Activated CD8-positive, alpha-beta T cell treated with anti-CD3 and anti-CD28 coated beads, Interleukin-2, amount 10 ng/mL, durations not matched to agents 7 days and 5 days (primary cell): ENCODE data around the gene BCR. TPM values are rescaled to one million over a fixed set of nuclear protein-coding genes. Genes with fewer than 3 reads are reported as not detected.

ENCODE experiments used
- ATAC-seq: fragments of 150-1000 bp; cut with Tn5 transposase; one replicate; pipeline ENCODE4 v1.10.0; 2021; ENCODE audit warnings: moderate library complexity
- CTCF ChIA-PET: fragments of 350-600 bp; sonication (Branson Sonifier 250); formaldehyde crosslinking; loops from one replicate; lab custom pipeline; 2021; ENCODE audit warnings: antibody characterized with exemption; lab: Charles Lee
- POLR2A ChIA-PET: fragments of 350-600 bp; sonication (Branson Sonifier 250); formaldehyde crosslinking; loops from one replicate; lab custom pipeline; 2021; ENCODE audit warnings: antibody characterized with exemption; lab: Charles Lee
- DNase-seq: peaks from one replicate; pipeline ENCODE4 v3.0.0-alpha.2; 2020
- H3K27ac Mint-ChIP-seq: one replicate; pipeline ENCODE4 v1.8.0; 2021; ENCODE audit warnings: mild to moderate bottlenecking, mixed read lengths
- H3K27me3 Mint-ChIP-seq: one replicate; pipeline ENCODE4 v1.8.0; 2021; ENCODE audit warnings: low read depth, mixed read lengths
- H3K36me3 Mint-ChIP-seq: one replicate; pipeline ENCODE4 v1.8.0; 2021; ENCODE audit warnings: low read depth, mixed read lengths
- H3K4me1 Mint-ChIP-seq: one replicate; pipeline ENCODE4 v1.8.0; 2021; ENCODE audit warnings: low read depth, mixed read lengths
- H3K4me3 Mint-ChIP-seq: one replicate; pipeline ENCODE4 v1.8.0; 2021; ENCODE audit warnings: mild to moderate bottlenecking, mixed read lengths
- H3K9me3 Mint-ChIP-seq: one replicate; pipeline ENCODE4 v1.8.0; 2022; ENCODE audit warnings: mixed read lengths; ENCODE audit not compliant: insufficient read depth
- total RNA-seq, 2 experiments: library from RNA; stranded (reverse); gene quantifications; one replicate each; pipeline ENCODE4 v1.2.3, GENCODE V29; 2021

The BCR gene
- total RNA-seq, 2 experiments from 2014 or later: 31.1 to 31.9 TPM

DNA sequence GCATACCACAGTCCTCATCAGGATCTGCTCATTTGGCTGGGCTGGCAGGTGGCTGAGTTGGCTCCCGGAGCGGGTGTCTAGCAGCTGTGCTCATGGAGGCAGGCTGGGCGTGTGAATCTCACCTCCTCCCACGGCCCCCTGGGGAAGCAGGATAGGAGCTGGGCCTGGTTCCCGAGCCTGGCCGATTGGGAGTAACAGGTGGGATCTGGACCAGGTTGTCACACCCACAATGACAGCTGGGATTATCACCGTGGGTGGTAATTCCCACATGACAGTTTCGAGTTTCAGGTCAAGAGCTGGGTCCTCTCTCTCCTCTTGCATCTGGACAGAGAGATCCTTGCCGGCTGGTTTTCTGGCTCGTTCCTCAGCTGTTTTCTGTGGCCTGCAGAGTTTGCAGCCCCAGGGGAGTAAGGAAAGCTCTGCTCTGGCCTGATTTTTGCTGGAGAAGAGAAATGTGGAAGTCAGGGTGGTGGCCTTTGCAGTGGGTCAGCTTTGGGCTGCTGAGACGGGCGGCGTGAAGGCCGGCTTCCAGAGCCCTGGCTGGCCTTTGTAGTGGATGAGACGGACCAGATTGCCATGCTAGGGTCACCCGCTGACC lies 57.0 kb downstream of the BCR start:
- ChIA-PET POLR2A (interaction anchor here (1.3 kb wide), 1 partner anchor 10 kb away, joined by 3 read pairs; no protein-coding TSS in a partner anchor), CTCF (interaction anchor here (1.9 kb wide), 1 partner anchor 63 kb away, joined by 5 read pairs; no protein-coding TSS in a partner anchor)

GRCh38 chr22:23237841-23238240 lies 57.5 kb downstream of the BCR start:
- CTCF ChIA-PET: interaction anchor here (1.9 kb wide), 1 partner anchor 63 kb away, joined by 5 read pairs; no protein-coding TSS in a partner anchor
- H3K27ac Mint-ChIP-seq: no peak overlapping the region
- POLR2A ChIA-PET: no interaction called here
- DNase-seq: no peak
- no peaks in the 10 kb centered on the region for H3K9me3 Mint-ChIP-seq
- H3K36me3 Mint-ChIP-seq: peaks cover 7% of the 10 kb centered on the region
- no peak for ATAC-seq
- no peak overlapping the region for H3K4me3 Mint-ChIP-seq
- H3K27me3 Mint-ChIP-seq: no peaks in the 10 kb centered on the region
- H3K4me1 Mint-ChIP-seq: peaks cover 37% of the 10 kb centered on the region

More for the DNA sequence above, 57.0 kb downstream of the BCR start:
- Mint-ChIP-seq H3K4me1 (peaks cover 32% of the 10 kb centered on the region), H3K4me3 (no peak overlapping the region), H3K27me3 (no peaks in the 10 kb centered on the region), H3K27ac (no peak overlapping the region), H3K36me3 (peaks cover 7% of the 10 kb centered on the region), H3K9me3 (no peaks in the 10 kb centered on the region)
- no peak for ATAC-seq
- no peak for DNase-seq

GRCh38 chr22:23238707-23239106 lies 58.4 kb downstream of the BCR start:
- Mint-ChIP-seq H3K9me3 (no peaks in the 10 kb centered on the region), H3K36me3 (peaks cover 7% of the 10 kb centered on the region), H3K27ac (no peak overlapping the region), H3K4me1 (peaks cover 46% of the 10 kb centered on the region), H3K4me3 (no peak overlapping the region), H3K27me3 (no peaks in the 10 kb centered on the region)
- ChIA-PET CTCF (interaction anchor here (1.9 kb wide), 1 partner anchor 64 kb away, joined by 5 read pairs; no protein-coding TSS in a partner anchor), POLR2A (no interaction called here)
- no peak for ATAC-seq
- no peak for DNase-seq

- Mint-ChIP-seq H3K36me3 (peaks cover 7% of the 10 kb centered on the region), H3K27ac (no peak overlapping the region), H3K4me1 (peaks cover 53% of the 10 kb centered on the region), H3K9me3 (no peaks in the 10 kb centered on the region), H3K27me3 (no peaks in the 10 kb centered on the region), H3K4me3 (no peak overlapping the region)
- DNase-seq (no peak), ATAC-seq (no peak)
- CTCF ChIA-PET: no interaction called here
- POLR2A ChIA-PET: no interaction called here
Observed at GRCh38 chr22:23239429-23239828, 59.1 kb downstream of the BCR start.

DNA sequence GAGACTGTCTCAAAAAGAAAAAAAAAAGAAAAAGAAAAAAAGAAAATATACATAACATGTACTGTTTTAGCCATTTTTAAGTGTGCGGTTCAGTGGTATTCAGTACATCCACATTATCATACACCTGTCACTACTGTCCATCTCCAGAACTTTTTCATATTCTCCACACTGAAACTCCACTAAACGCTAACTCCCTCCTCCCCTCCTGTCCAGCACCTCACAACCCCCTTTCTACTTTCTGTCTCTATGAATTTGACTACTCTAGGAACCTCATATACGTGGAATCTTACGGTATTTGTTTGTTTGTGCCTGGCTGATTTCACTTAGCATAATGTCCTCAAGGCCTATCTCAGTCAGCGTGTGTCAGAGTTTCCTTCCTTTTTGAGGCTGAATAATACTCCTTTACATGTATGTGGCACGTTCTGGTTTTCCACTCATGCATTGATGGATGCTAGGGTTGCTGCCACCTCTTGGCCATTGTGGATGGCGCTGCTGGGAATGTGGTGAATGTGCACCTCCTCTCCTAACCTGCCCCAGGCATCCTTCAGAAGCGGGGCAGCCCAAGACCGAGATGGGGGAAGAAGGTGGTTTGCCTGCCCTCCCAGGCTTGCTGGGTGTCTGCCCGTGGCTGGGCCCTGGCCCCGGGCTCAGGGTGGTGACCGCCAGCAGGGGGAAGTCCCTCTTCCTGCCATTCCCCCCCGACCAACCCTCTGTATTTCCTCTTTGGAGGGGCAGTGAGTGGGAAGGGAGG lies 60.5 kb downstream of the BCR start:
- POLR2A ChIA-PET: no interaction called here
- no peak for ATAC-seq

GRCh38 chr22:23241562-23242472 lies 61.5 kb downstream of the BCR start:
- ChIA-PET POLR2A (interaction anchor here (1.9 kb wide), 1 partner anchor 61 kb away, joined by 11 read pairs; the partner anchor contains the start of gene BCR), CTCF (interaction anchor here (1.1 to 2.6 kb wide), 10 partner anchors 9 to 98 kb away, joined by 3 to 18 read pairs (median 5); no protein-coding TSS in a partner anchor)
- peaks cover 5% of the 10 kb centered on the region for H3K36me3 Mint-ChIP-seq
- ATAC-seq (no peak), DNase-seq (no peak)
- H3K9me3 Mint-ChIP-seq: no peaks in the 10 kb centered on the region
- H3K27ac Mint-ChIP-seq: peak overlapping the region; percentile 27
- H3K4me1 Mint-ChIP-seq: peaks cover 65% of the 10 kb centered on the region
- no peaks in the 10 kb centered on the region for H3K27me3 Mint-ChIP-seq
- H3K4me3 Mint-ChIP-seq: no peak overlapping the region

More for the DNA sequence above, 60.5 kb downstream of the BCR start:
- Mint-ChIP-seq H3K27me3 (no peaks in the 10 kb centered on the region), H3K4me1 (peaks cover 60% of the 10 kb centered on the region), H3K36me3 (peaks cover 5% of the 10 kb centered on the region), H3K4me3 (no peak overlapping the region), H3K27ac (no peak overlapping the region), H3K9me3 (no peaks in the 10 kb centered on the region)
- CTCF ChIA-PET: no interaction called here
- DNase-seq: no peak

- Mint-ChIP-seq H3K9me3 (no peaks in the 10 kb centered on the region), H3K4me3 (peak overlapping the region; percentile 59), H3K4me1 (peaks cover 69% of the 10 kb centered on the region), H3K27me3 (no peaks in the 10 kb centered on the region), H3K36me3 (peaks cover 6% of the 10 kb centered on the region), H3K27ac (peak overlapping the region; percentile 88)
- DNase-seq (no peak), ATAC-seq (peak; percentile 48)
- POLR2A ChIA-PET: interaction anchor here (1.0 to 1.9 kb wide), 2 partner anchors 16 to 61 kb away, joined by 3 to 11 read pairs; partner anchors contain the start of gene BCR
- CTCF ChIA-PET: interaction anchor here (0.9 to 2.6 kb wide), 16 partner anchors 8 to 733 kb away, joined by 3 to 18 read pairs (median 5); no protein-coding TSS in a partner anchor
Observed at GRCh38 chr22:23242473-23243001, 62.2 kb downstream of the BCR start.

DNA sequence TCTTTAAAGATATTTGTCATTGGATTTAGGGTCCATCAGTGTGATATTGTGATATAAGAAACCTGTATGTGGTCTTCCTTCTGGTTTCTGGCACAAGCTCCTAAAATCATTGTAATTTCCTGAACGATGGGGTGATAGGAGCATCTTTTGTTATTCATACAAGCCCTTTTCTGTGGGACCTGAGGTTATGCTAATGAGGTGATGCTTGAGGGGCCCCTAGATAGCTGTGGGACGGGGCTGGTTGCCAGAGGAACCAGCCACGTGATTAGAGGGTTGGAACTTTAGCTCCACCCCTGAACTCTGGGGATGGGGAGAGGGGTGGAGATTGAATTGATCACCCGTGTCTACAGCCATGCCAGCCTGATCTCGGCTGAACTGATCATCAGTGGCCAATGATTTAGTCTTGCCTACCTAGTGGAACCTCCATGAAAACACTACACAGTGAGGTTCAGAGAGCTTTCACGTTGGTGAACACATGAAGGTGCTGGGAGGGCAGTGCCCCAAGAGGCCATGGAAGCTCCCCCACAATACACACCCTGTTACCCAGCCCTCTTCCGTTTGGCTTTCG lies 62.8 kb downstream of the BCR start:
- ATAC-seq (peak; percentile 91), DNase-seq (peak; percentile 82)
- CTCF ChIA-PET: interaction anchor here (0.5 to 2.6 kb wide), 17 partner anchors 12 to 734 kb away, joined by 3 to 18 read pairs (median 5); no protein-coding TSS in a partner anchor
- Mint-ChIP-seq H3K4me3 (peak overlapping the region; percentile 59), H3K9me3 (no peaks in the 10 kb centered on the region), H3K4me1 (peaks cover 69% of the 10 kb centered on the region), H3K27me3 (no peaks in the 10 kb centered on the region), H3K36me3 (peaks cover 6% of the 10 kb centered on the region), H3K27ac (peak overlapping the region; percentile 88)
- POLR2A ChIA-PET: interaction anchor here (0.8 to 1.9 kb wide), 3 partner anchors 10 to 62 kb away, joined by 3 to 11 read pairs (median 3); partner anchors contain the start of gene BCR

DNA sequence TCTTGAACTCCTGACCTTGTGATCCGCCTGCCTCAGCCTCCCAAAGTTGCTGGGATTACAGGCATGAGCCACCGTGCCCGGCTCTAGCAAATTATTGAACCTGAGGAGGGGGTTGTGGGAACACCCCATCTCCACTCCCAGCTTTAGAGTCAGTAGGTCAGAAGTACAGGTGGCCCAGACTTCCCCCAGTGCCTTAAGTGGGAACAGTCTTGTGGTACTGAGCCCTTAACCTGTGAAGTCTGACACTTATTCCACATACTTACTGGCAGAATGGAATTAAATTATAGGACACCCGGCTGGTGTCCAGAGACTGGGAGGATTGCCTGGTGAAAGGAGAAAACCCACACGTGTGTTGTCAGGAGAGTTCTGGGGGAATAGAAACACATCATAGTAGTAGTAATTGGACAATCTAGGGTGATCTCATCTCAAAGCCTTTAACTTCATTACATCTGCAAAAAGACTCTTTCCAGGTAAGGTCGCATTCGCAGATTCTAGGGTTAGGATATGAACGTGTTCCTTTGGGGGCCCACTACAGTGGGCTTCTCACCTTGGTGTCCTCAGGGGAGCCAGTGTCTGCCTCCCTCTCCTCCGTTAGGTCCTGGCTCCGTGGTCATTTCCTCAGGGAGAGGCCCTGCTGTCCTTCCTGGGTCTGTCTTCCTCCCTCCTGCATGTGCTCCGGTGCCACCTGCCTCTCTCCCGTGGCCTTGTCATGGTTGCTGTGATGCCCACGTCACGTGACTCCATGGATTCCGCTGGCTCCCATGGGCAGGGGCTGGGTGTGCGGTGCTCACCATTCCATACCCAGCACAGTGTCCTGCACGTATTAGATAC lies 63.8 kb downstream of the BCR start:
- ChIA-PET POLR2A (interaction anchor here (0.8 to 1.9 kb wide), 3 partner anchors 11 to 63 kb away, joined by 3 to 11 read pairs (median 3); partner anchors contain the start of gene BCR), CTCF (interaction anchor here (1.1 to 2.6 kb wide), 9 partner anchors 11 to 71 kb away, joined by 3 to 18 read pairs (median 5); no protein-coding TSS in a partner anchor)
- Mint-ChIP-seq H3K4me3 (peak overlapping the region; percentile 59), H3K27me3 (no peaks in the 10 kb centered on the region), H3K9me3 (no peaks in the 10 kb centered on the region), H3K36me3 (peaks cover 5% of the 10 kb centered on the region), H3K27ac (peak overlapping the region; percentile 88), H3K4me1 (peaks cover 75% of the 10 kb centered on the region)
- no peak for DNase-seq
- ATAC-seq: no peak

DNA sequence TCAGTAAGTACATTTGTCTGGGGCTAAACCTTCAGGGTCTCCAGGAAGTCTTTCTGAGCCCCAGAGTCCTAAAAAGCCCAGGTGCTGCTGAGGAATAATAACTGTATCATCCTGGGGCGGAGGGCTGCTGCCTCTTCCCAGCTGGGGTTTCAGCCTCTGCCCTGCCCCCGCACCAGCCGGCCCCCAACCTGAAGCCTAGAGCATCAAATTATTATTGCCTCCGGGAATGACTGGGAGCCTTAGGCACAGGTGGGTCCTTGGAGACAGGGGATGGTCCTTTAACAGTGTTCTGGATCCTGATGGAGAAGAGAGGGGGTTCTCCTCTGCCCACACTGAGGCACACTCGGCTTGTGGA lies 64.4 kb downstream of the BCR start:
- no peaks in the 10 kb centered on the region for H3K27me3 Mint-ChIP-seq
- ATAC-seq (no peak), DNase-seq (no peak)
- H3K4me1 Mint-ChIP-seq: peaks cover 79% of the 10 kb centered on the region
- ChIA-PET POLR2A (no interaction called here), CTCF (no interaction called here)
- no peak overlapping the region for H3K4me3 Mint-ChIP-seq
- H3K27ac Mint-ChIP-seq: peak overlapping the region; percentile 59
- peaks cover 1% of the 10 kb centered on the region for H3K36me3 Mint-ChIP-seq
- no peaks in the 10 kb centered on the region for H3K9me3 Mint-ChIP-seq
